OCI-LY3 (cell line): ENCODE data around the gene MIEF1.
A peak's percentile ranks its signal among the peaks of the same experiment; 100 is the strongest.

Source experiments
- H2AFZ ChIP-seq: fragments of 200-600, 300-600 bp; shearing (Covaris generic); 2 replicates; pipeline ENCODE4 v1.6.0; 2014; ENCODE audit warnings: antibody characterized with exemption, low read depth, low read length
- H3K27ac ChIP-seq: fragments of 200-600, 300-600 bp; sonication (generic); 2 replicates; pipeline ENCODE4 v1.5.1; 2014; ENCODE audit warnings: mild to moderate bottlenecking, low read length, moderate library complexity, mixed read lengths
- H3K27me3 ChIP-seq: fragments of 200-600, 300-600 bp; sonication (generic); 2 replicates; pipeline ENCODE4 v1.6.1; 2014; ENCODE audit warnings: low read depth, low read length, mixed read lengths
- H3K36me3 ChIP-seq: fragments of 200-600, 300-600 bp; sonication (generic); replicated peaks from 2 replicates; pipeline ENCODE3; 2014; ENCODE audit warnings: low read depth, low read length, mixed read lengths
- H3K4me1 ChIP-seq: fragments of 300-600, 200-600 bp; sonication (generic); 2 replicates; pipeline ENCODE4 v1.6.1; 2014; ENCODE audit warnings: low read length, mixed read lengths
- H3K4me2 ChIP-seq: fragments of 200-600, 300-600 bp; sonication (generic); 2 replicates; pipeline ENCODE4 v1.6.1; 2014; ENCODE audit warnings: low read length, mixed read lengths
- H3K4me3 ChIP-seq: fragments of 300-600, 200-600 bp; sonication (generic); 2 replicates; pipeline ENCODE4 v1.5.1; 2014; ENCODE audit warnings: antibody characterized with exemption, mild to moderate bottlenecking, low read length, moderate library complexity
- H3K79me2 ChIP-seq: fragments of 300-600, 200-600 bp; shearing (Covaris generic); 2 replicates; pipeline ENCODE4 v1.6.1; 2014; ENCODE audit warnings: mild to moderate bottlenecking, low read length, mixed read lengths
- H3K9ac ChIP-seq: fragments of 300-600, 200-600 bp; shearing (Covaris generic); 2 replicates; pipeline ENCODE4 v1.6.0; 2014; ENCODE audit warnings: mild to moderate bottlenecking, low read length, moderate library complexity
- H3K9me3 ChIP-seq: fragments of 200-600, 300-600 bp; shearing (Covaris generic); 2 replicates; pipeline ENCODE4 v1.6.1; 2014; ENCODE audit warnings: low read length, mixed read lengths; ENCODE audit not compliant: insufficient read depth
- H4K20me1 ChIP-seq: fragments of 200-600, 300-600 bp; sonication (generic); 2 replicates; pipeline ENCODE4 v1.6.1; 2016; ENCODE audit warnings: low read length, mixed read lengths; ENCODE audit not compliant: insufficient read depth
- CTCF ChIP-seq: fragments of 200-600, 300-600 bp; sonication (generic); IDR thresholded peaks from 2 replicates; pipeline ENCODE4 v1.5.1; 2014; ENCODE audit warnings: antibody characterized with exemption, low read length, low read depth
- EZH2phosphoT487 ChIP-seq: fragments of 200-600 bp; shearing (Covaris generic); IDR thresholded peaks from 2 replicates; pipeline ENCODE4 v1.6.1; 2018; ENCODE audit warnings: antibody characterized with exemption, mixed run types, low read depth

MIEF1 gene

GRCh38 chr22:39513791-39514190, 11.7 kb downstream of the MIEF1 start:
- H3K36me3 ChIP-seq = peaks cover 63% of the 10 kb centered on the region
- no peak overlapping the region for H3K27ac ChIP-seq
- H3K4me3 ChIP-seq = no peak overlapping the region
- H3K9me3 ChIP-seq = no peaks in the 10 kb centered on the region
- peaks cover 19% of the 10 kb centered on the region for H4K20me1 ChIP-seq
- peaks cover 76% of the 10 kb centered on the region for H3K79me2 ChIP-seq
- peaks cover 41% of the 10 kb centered on the region for H3K4me1 ChIP-seq
- no peaks in the 10 kb centered on the region for H3K27me3 ChIP-seq
- no peak overlapping the region for H3K4me2 ChIP-seq
- H3K9ac ChIP-seq = no peak overlapping the region
- no peak overlapping the region for H2AFZ ChIP-seq
- no peak for TF ChIP-seq CTCF
- TF ChIP-seq EZH2phosphoT487 = no peak

- no peak overlapping the region for H2AFZ ChIP-seq
- TF ChIP-seq CTCF = peak; percentile 88
- no peak for TF ChIP-seq EZH2phosphoT487
- H3K9ac ChIP-seq = no peak overlapping the region
- H3K79me2 ChIP-seq = peaks cover 76% of the 10 kb centered on the region
- H3K4me3 ChIP-seq = no peak overlapping the region
- H4K20me1 ChIP-seq = peaks cover 18% of the 10 kb centered on the region
- H3K4me1 ChIP-seq = peaks cover 38% of the 10 kb centered on the region
- H3K4me2 ChIP-seq = no peak overlapping the region
- no peaks in the 10 kb centered on the region for H3K9me3 ChIP-seq
- no peaks in the 10 kb centered on the region for H3K27me3 ChIP-seq
- peak overlapping the region; percentile 65; the same call in 1 of the 2 replicates for H3K27ac ChIP-seq
- H3K36me3 ChIP-seq = peaks cover 59% of the 10 kb centered on the region
Observed at GRCh38 chr22:39514373-39514973, 12.4 kb downstream of the MIEF1 start.

- H3K36me3 ChIP-seq = peaks cover 57% of the 10 kb centered on the region
- H3K79me2 ChIP-seq = peaks cover 74% of the 10 kb centered on the region
- H3K9me3 ChIP-seq = no peaks in the 10 kb centered on the region
- TF ChIP-seq CTCF (no peak), EZH2phosphoT487 (no peak)
- peaks cover 34% of the 10 kb centered on the region for H3K4me1 ChIP-seq
- peak overlapping the region; percentile 54 for H3K4me2 ChIP-seq
- H3K9ac ChIP-seq = 0 out of 2 replicates have a peak overlapping the region, but pooled peaks have one; percentile 32
- H3K27ac ChIP-seq = peak overlapping the region; percentile 65
- peak overlapping the region; percentile 24; the same call in 1 of the 2 replicates for H3K4me3 ChIP-seq
- no peak overlapping the region for H2AFZ ChIP-seq
- no peaks in the 10 kb centered on the region for H3K27me3 ChIP-seq
- peaks cover 16% of the 10 kb centered on the region for H4K20me1 ChIP-seq
Observed at GRCh38 chr22:39515266-39516050, 13.4 kb downstream of the MIEF1 start.

- Histone ChIP-seq H3K27ac (no peak overlapping the region), H3K79me2 (peaks cover 86% of the 10 kb centered on the region), H3K4me3 (no peak overlapping the region), H3K9ac (no peak overlapping the region), H3K4me2 (no peak overlapping the region), H3K9me3 (no peaks in the 10 kb centered on the region), H2AFZ (no peak overlapping the region), H3K27me3 (no peaks in the 10 kb centered on the region), H3K36me3 (peaks cover 54% of the 10 kb centered on the region), H4K20me1 (peaks cover 27% of the 10 kb centered on the region), H3K4me1 (peaks cover 43% of the 10 kb centered on the region)
- no peak for TF ChIP-seq EZH2phosphoT487
- TF ChIP-seq CTCF = no peak
Observed at GRCh38 chr22:39517470-39517869, 15.4 kb downstream of the MIEF1 start.
